NCI-H1436 treated with DMSO at 0.1 percent for 48 hours (cell line): Measurements from ENCODE around the gene SLC43A1.

Experiments
- DNase-seq: peaks from one replicate; lab custom pipeline; 2025; lab: John Stamatoyannopoulos, UW

The SLC43A1 gene

DNA sequence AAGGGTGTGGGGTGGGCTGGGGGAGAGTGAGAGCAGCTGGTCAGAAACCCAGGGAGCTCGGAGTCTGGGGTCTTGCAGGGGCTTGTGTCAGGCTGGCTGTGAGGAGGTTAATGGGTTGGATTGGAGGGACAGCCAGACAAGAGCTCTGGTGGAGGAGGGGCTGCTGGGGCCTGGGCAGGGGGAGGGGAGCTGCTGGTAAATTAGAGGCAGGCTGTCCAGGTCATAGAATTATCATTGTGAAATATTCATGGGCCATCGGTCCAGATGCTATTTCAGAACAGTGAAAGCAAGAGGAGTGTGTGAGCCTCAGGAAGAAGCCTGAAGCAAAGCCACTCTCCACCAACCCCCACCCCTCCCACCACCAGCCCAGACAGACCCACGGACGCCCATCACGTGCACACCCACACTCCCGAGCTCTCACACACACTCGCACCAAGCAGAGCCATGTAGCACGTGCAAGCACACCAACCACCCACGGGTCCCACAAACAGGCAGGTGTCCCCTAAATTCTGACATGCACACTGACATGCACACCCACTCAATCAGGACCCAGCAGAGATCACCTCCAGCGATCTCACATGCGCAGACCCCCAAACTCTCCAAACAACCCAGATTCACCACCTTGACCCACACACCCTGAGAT, 36.4 kb downstream of the SLC43A1 start:
- no peak for DNase-seq

- no peak for DNase-seq
These were observed 37.9 kb downstream of the SLC43A1 start for GRCh38 chr11:57477507-57478189.

DNA sequence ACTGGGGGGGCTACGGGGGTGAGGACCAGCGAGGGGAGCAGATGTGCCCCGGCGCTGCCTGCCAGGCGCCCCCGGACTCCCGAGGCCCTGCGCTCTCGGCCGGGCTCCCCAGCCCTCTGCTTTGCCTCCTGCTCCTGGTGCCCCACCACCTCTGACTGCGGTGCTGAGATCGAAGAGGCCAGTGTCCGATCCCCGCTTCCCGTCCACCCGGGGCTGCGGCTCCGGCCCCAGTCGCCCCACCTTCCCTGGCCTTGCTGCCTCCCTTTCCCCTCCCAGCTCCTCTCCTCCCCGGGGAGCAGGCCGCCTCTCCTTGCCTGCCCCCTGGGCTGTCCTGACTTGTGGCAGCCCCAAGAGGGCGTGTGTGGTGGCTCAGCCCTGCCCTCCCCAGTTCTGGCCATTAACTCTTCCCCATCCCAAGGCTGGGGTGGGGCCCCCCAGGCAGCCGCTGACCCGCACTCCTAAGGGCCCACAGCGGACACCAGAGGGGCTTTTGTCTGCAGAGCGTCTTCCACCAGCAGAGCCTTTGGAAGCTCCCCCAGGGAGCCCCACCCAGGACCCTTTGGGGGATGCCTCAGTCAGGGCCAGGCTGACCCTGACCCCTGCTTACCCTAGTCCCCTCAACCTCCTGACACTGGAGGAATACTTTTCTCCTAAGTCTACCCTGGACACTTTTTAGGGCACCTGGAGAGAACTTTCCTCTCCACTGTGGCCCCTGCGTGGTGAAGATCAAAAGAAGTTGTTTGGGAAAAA, 38.6 kb downstream of the SLC43A1 start:
- no peak for DNase-seq

DNA sequence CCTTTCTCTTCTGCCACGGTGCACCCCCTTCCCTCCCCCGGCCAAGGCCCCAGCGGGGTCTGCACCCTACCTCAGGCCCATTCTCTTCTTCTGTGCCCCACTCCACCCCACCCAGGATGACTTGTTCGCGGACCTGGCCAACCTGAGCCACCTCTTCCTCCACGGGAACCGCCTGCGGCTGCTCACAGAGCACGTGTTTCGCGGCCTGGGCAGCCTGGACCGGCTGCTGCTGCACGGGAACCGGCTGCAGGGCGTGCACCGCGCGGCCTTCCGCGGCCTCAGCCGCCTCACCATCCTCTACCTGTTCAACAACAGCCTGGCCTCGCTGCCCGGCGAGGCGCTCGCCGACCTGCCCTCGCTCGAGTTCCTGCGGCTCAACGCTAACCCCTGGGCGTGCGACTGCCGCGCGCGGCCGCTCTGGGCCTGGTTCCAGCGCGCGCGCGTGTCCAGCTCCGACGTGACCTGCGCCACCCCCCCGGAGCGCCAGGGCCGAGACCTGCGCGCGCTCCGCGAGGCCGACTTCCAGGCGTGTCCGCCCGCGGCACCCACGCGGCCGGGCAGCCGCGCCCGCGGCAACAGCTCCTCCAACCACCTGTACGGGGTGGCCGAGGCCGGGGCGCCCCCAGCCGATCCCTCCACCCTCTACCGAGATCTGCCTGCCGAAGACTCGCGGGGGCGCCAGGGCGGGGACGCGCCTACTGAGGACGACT, 39.3 kb downstream of the SLC43A1 start:
- DNase-seq, result no peak

DNA sequence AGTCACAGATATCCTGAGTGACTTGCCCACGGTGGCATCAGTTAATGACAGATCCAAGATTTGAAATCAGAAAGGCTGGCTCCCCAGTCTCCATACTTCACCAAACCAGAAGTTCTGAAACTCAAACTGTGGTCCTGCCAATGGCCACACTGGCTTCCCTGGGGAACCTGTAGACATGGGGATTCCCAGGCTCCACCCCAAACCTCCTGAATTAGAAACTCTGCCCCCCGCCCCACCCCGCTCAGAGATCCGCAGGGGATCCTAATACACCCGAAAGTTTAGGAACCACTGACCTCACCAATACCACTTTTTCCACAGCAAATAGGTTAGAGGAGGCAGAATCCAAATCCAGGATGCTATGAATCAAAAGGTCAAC, 39.8 kb downstream of the SLC43A1 start:
- DNase-seq, result no peak

- DNase-seq, result no peak
These were observed 40.3 kb downstream of the SLC43A1 start for GRCh38 chr11:57475191-57475590.

GRCh38 chr11:57474803-57475115, 40.7 kb downstream of the SLC43A1 start:
- no peak for DNase-seq

DNA sequence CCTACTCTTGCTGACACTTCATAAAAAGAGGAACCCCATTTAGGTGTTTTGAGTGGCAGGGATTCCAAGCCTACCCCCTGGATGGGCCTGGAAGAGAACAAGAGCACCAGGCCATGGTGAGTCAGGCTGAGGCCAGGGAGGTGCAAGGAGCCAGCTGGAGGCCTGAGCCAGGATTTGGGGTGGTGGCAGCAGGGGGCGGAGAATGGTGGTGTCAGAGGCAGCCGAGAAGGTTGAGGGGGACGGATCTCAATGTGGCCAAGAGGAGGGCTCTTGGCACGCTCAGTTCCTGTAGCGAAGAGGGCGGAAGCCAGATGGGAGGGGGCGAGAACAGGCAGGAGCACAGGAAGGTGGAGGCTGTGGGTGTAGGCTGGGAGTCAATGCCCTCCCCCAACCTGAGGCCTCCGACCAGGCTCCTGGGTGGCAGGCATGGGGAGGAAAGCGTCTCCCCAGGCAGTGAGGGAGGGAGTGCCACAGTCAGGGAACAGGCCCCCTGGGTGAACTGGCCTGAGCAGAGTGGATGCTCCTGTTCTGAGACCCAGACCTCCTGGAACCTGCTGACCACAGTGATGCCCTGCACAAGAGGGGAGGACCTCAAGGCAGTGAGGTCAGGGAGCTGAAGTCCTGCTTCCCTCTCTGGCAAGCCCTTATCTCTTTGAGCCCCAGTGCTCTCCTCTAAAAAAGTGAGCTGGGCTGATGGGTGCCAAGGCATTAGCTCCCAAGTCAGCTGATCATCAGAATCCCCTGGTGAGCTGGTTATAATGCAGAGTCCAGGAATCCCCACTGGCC, 41.3 kb downstream of the SLC43A1 start:
- no peak for DNase-seq

GRCh38 chr11:57473285-57473841, 42.1 kb downstream of the SLC43A1 start:
- no peak for DNase-seq

- no peak for DNase-seq
These were observed 44.0 kb downstream of the SLC43A1 start for GRCh38 chr11:57471496-57471895.

GRCh38 chr11:57469268-57469667, 46.2 kb downstream of the SLC43A1 start:
- DNase-seq, result no peak

DNA sequence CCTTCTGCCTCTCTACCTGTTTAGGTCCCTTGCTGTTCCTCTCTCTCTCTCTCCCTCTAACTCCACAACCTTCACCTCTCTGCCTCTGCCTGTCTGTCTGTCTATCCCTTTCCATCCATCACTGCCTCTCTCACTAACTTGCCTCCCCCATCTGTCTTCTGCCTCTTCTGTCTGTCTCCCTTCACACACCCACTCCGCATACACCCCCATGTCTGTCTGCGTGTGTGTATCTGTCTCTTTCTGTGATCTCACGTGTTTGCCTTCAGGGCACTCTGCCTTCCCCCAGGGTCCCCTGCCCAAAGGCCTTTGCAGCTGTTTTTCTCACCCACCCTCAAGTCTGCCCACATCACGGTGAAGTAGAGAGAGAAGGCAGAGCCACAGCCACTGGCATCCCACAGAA, 47.2 kb downstream of the SLC43A1 start:
- no peak for DNase-seq

GRCh38 chr11:57467508-57468157, 47.9 kb downstream of the SLC43A1 start:
- no peak for DNase-seq

- DNase-seq, result no peak
These were observed 48.8 kb downstream of the SLC43A1 start for GRCh38 chr11:57466680-57467079.

- DNase-seq, result no peak
These were observed 50.8 kb downstream of the SLC43A1 start for GRCh38 chr11:57464539-57465181.

- DNase-seq, result no peak
These were observed 51.6 kb downstream of the SLC43A1 start for GRCh38 chr11:57463671-57464538.

DNA sequence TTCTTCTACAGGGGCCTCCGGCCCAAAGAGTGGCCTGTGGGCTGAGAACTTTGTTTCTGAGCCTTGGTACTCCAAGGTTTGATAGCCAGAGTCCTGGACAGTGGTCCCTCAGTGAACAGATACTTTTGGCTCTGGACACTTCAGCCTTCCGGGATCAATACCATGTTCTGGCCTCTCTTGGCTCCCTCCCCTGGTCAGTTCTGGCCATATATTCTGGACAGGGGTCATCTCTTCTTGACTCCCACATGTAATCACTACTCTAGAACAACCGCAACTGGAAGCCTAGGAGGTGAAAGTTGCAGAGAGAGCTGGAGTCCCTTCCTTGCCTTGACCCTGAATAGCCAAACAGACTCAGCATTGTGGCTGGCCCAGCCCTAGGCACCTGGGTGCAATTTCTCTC, 52.9 kb downstream of the SLC43A1 start:
- DNase-seq, result no peak

GRCh38 chr11:57461841-57462489, 53.5 kb downstream of the SLC43A1 start:
- DNase-seq, result no peak
